PC-9 (cell line): ENCODE measurements around the gene SORD.

ENCODE experiments used
- CTCF ChIP-seq: fragments of 200-600 bp; sonication (generic); conservative IDR thresholded peaks from 2 replicates; pipeline ENCODE4 v1.6.1; 2017; ENCODE audit warnings: mixed run types, antibody characterized with exemption, mild to moderate bottlenecking, moderate library complexity
- EZH2 ChIP-seq: fragments of 200-600 bp; sonication (generic); IDR thresholded peaks from 2 replicates; pipeline ENCODE4 v1.8.0; 2017; ENCODE audit warnings: antibody characterized with exemption, low read depth

GRCh38 chr15:45113380-45113990 is 90.5 kb downstream of the SORD start:
- no peak for TF ChIP-seq CTCF
- no peak for TF ChIP-seq EZH2
